ENCODE data around the gene PLA2G4F. TPM values are rescaled to one million over a fixed set of nuclear protein-coding genes. Genes with fewer than 3 reads are reported as not detected.

PLA2G4F gene
- total RNA-seq, 1 experiment from 2014 or later: 0.05 TPM

GRCh38 chr15:42129364-42129763, 27.1 kb downstream of the PLA2G4F start:
- no peaks in the 10 kb centered on the region for H4K20me1 ChIP-seq (ENCODE audit: insufficient read depth)
- H3K9me3 ChIP-seq (ENCODE audit: control insufficient read depth in 1 of 2, insufficient read depth in 1 of 2, low read depth in 1 of 2, low read length in 2 of 2): no peaks in the 10 kb centered on the region
- peaks cover 10% of the 10 kb centered on the region for H3K27me3 ChIP-seq (ENCODE audit: insufficient read depth, low read length)
- intact Hi-C loops (cut with micrococcal nuclease): no loop called here
- RAD21 ChIA-PET (ENCODE audit: low non-redundant PET in 1 of 2, low total read pairs in 2 of 2, uncharacterized antibody in 2 of 2, unreplicated experiment in 2 of 2): no interaction called here
- no peaks in the 10 kb centered on the region for H3K9me2 ChIP-seq (ENCODE audit: insufficient read depth)
- CTCF ChIA-PET: no interaction called here
- H3K4me1 ChIP-seq (ENCODE audit: control insufficient read depth in 1 of 2, insufficient read depth in 2 of 2, low read length in 2 of 2): peaks cover 0 to 4% of the 10 kb centered on the region in 2 experiments; a peak in 2 of 4 replicates
- H3K4me3 ChIP-seq (replicated peaks in 1 of 2; ENCODE audit: low read depth in 1 of 2, low read length in 2 of 2): no peak overlapping the region
- TF ChIP-seq ELF1 (IDR thresholded peaks at IDR 0.05; ENCODE audit: borderline replicate concordance, low read depth) (no peak), EZH2 (IDR thresholded peaks at IDR 0.05) (no peak), POLR2AphosphoS5 (IDR thresholded peaks at IDR 0.05; ENCODE audit: low read depth, low read length) (no peak), ZFX (IDR thresholded peaks at IDR 0.05) (no peak), TCF7L2 (IDR thresholded peaks at IDR 0.05; ENCODE audit: borderline replicate concordance, extremely low read depth, insufficient read depth, insufficient read length) (no peak)
- TF ChIP-seq, protein P1, sequence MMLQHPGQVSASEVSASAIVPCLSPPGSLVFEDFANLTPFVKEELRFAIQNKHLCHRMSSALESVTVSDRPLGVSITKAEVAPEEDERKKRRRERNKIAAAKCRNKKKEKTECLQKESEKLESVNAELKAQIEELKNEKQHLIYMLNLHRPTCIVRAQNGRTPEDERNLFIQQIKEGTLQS (IDR thresholded peaks at IDR 0.05): no peak
- TF ChIP-seq, protein P2, sequence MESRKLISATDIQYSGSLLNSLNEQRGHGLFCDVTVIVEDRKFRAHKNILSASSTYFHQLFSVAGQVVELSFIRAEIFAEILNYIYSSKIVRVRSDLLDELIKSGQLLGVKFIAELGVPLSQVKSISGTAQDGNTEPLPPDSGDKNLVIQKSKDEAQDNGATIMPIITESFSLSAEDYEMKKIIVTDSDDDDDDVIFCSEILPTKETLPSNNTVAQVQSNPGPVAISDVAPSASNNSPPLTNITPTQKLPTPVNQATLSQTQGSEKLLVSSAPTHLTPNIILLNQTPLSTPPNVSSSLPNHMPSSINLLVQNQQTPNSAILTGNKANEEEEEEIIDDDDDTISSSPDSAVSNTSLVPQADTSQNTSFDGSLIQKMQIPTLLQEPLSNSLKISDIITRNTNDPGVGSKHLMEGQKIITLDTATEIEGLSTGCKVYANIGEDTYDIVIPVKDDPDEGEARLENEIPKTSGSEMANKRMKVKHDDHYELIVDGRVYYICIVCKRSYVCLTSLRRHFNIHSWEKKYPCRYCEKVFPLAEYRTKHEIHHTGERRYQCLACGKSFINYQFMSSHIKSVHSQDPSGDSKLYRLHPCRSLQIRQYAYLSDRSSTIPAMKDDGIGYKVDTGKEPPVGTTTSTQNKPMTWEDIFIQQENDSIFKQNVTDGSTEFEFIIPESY (IDR thresholded peaks at IDR 0.05; ENCODE audit: extremely low read depth, insufficient replicate concordance, low read length): no peak
- no peak overlapping the region for H3K27ac ChIP-seq (ENCODE audit: low read depth, low read length)
- no peak for DNase-seq (ENCODE audit: low read depth, low spot score)
- no peak for ATAC-seq
- BruUV-seq (replicated peaks): no TSS peak
- no peaks in the 10 kb centered on the region for H3K36me3 ChIP-seq (ENCODE audit: control insufficient read depth in 1 of 2, insufficient read depth in 2 of 2, low read length in 2 of 2)
- no peak overlapping the region for H3K9ac ChIP-seq (ENCODE audit: low read length)
- POLR2A ChIA-PET: no interaction called here
- no peaks in the 10 kb centered on the region for H3K79me2 ChIP-seq (ENCODE audit: insufficient read depth, low read length)
- H2AFZ ChIP-seq (ENCODE audit: low read depth, low read length, poor library complexity, severe bottlenecking): no peak overlapping the region
- H3K4me2 ChIP-seq (ENCODE audit: low read length): no peak overlapping the region

DNA sequence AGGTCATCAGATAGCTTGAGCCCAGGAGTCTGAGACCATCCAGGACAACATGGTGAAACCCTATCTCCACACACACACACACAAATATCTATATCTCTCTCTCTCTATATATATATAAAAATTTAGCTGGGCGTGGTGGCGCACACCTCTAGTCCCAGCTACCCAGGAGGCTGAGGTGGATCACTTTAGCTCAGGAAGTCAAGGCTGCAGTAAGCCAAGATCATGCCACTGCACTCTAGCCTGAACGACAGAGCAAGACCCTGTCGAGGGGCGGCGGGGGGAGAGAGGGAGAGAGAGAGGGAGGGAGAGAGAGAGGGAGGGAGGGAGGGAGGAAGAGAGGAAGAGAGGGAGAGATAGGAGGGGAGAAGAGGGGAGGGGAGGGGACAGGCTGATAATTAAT, 28.0 kb downstream of the PLA2G4F start:
- TF ChIP-seq CEBPB (IDR thresholded peaks at IDR 0.05; ENCODE audit: low read depth) (no peak), ZFX (IDR thresholded peaks at IDR 0.05) (no peak), RAD21 (IDR thresholded peaks at IDR 0.05; ENCODE audit: low read depth) (no peak), YY1 (IDR thresholded peaks at IDR 0.05; ENCODE audit: extremely low read depth, insufficient replicate concordance, low read depth, low read length) (no peak), CBX3 (IDR thresholded peaks at IDR 0.05; ENCODE audit: low read depth) (no peak), SRF (IDR thresholded peaks at IDR 0.05; ENCODE audit: low read depth) (no peak), SP1 (IDR thresholded peaks at IDR 0.05; ENCODE audit: low read depth) (no peak), POLR2AphosphoS5 (IDR thresholded peaks at IDR 0.05; ENCODE audit: low read depth, low read length) (no peak)
- TF ChIP-seq, protein P3, sequence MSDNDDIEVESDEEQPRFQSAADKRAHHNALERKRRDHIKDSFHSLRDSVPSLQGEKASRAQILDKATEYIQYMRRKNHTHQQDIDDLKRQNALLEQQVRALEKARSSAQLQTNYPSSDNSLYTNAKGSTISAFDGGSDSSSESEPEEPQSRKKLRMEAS (IDR thresholded peaks at IDR 0.05): no peak
- TF ChIP-seq, protein P4, sequence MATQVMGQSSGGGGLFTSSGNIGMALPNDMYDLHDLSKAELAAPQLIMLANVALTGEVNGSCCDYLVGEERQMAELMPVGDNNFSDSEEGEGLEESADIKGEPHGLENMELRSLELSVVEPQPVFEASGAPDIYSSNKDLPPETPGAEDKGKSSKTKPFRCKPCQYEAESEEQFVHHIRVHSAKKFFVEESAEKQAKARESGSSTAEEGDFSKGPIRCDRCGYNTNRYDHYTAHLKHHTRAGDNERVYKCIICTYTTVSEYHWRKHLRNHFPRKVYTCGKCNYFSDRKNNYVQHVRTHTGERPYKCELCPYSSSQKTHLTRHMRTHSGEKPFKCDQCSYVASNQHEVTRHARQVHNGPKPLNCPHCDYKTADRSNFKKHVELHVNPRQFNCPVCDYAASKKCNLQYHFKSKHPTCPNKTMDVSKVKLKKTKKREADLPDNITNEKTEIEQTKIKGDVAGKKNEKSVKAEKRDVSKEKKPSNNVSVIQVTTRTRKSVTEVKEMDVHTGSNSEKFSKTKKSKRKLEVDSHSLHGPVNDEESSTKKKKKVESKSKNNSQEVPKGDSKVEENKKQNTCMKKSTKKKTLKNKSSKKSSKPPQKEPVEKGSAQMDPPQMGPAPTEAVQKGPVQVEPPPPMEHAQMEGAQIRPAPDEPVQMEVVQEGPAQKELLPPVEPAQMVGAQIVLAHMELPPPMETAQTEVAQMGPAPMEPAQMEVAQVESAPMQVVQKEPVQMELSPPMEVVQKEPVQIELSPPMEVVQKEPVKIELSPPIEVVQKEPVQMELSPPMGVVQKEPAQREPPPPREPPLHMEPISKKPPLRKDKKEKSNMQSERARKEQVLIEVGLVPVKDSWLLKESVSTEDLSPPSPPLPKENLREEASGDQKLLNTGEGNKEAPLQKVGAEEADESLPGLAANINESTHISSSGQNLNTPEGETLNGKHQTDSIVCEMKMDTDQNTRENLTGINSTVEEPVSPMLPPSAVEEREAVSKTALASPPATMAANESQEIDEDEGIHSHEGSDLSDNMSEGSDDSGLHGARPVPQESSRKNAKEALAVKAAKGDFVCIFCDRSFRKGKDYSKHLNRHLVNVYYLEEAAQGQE (IDR thresholded peaks at IDR 0.05; ENCODE audit: low read depth): no peak
- ChIA-PET POLR2A (no interaction called here), RAD21 (ENCODE audit: low non-redundant PET in 1 of 2, low total read pairs in 2 of 2, uncharacterized antibody in 2 of 2, unreplicated experiment in 2 of 2) (no interaction called here), CTCF (interaction anchor here (1.2 kb wide), 1 partner anchor 9 kb away, joined by 4 read pairs; no protein-coding TSS in a partner anchor)
- peaks cover 10% of the 10 kb centered on the region for H3K27me3 ChIP-seq (ENCODE audit: insufficient read depth, low read length)
- H3K9ac ChIP-seq (ENCODE audit: low read length): no peak overlapping the region
- intact Hi-C loops (cut with micrococcal nuclease): no loop called here
- H3K27ac ChIP-seq (ENCODE audit: low read depth, low read length): no peak overlapping the region
- H3K4me2 ChIP-seq (ENCODE audit: low read length): no peak overlapping the region
- no TSS peak for BruUV-seq (replicated peaks)
- no peak overlapping the region for H2AFZ ChIP-seq (ENCODE audit: low read depth, low read length, poor library complexity, severe bottlenecking)
- no peaks in the 10 kb centered on the region for H3K36me3 ChIP-seq (ENCODE audit: control insufficient read depth in 1 of 2, insufficient read depth in 2 of 2, low read length in 2 of 2)
- H3K79me2 ChIP-seq (ENCODE audit: insufficient read depth, low read length): no peaks in the 10 kb centered on the region
- H4K20me1 ChIP-seq (ENCODE audit: insufficient read depth): no peaks in the 10 kb centered on the region
- no peaks in the 10 kb centered on the region for H3K4me1 ChIP-seq (ENCODE audit: control insufficient read depth in 1 of 2, insufficient read depth in 2 of 2, low read length in 2 of 2)
- no peaks in the 10 kb centered on the region for H3K9me2 ChIP-seq (ENCODE audit: insufficient read depth)
- no peak overlapping the region for H3K4me3 ChIP-seq (replicated peaks in 1 of 2; ENCODE audit: low read depth in 1 of 2, low read length in 2 of 2)
- DNase-seq (ENCODE audit: low read depth, low spot score) (no peak), ATAC-seq (no peak)
- H3K9me3 ChIP-seq (ENCODE audit: control insufficient read depth in 1 of 2, insufficient read depth in 1 of 2, low read depth in 1 of 2, low read length in 2 of 2): no peaks in the 10 kb centered on the region

All from HCT116 (cell line).